Measurements from ENCODE around the gene EDN3. TPM values are rescaled to one million over a fixed set of nuclear protein-coding genes. Genes with fewer than 3 reads are reported as not detected.

Gene EDN3
- total RNA-seq, 3 donors from 2014 or later (not counting 1 experiment from before 2014, with no cell fraction given) = 0.24 to 0.53 (median 0.41) TPM

- no peaks in the 10 kb centered on the region for H3K36me3 Mint-ChIP-seq
Measured at GRCh38 chr20:59307270-59307669, 6.9 kb downstream of the EDN3 start.

DNA sequence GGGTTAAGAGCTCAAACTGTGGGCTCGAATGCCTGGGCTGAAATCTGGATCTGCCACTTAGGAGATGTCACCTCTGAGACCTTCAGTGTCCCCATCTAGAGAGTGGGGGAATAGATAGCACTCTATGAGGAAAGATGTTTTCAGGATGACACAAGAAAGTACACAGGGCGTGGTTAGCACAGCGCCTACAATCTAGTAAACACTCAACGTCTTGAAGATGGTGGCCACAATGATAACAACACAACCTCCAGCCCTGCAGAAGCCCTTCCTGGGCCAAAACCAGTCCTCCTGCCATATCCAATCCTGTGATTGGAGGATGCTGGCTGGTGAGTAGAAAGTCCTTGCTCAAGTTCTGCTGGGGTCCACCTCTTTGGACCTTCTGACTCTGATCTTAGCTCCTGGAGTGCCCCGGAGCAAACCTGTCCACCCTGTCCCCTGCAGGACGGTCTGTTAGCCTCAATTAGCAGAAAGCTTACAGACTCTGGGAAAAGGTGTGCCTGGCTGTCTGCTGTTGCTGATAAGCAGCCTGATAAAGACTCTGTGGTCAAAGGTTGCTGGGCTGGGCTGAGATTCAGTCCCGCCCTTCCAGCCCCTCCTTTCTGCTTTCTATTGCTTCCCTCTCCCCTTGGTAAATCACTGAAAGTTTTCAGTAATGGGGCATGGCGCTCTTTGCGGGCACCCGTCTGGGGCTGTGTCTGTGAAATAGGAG is 8.2 kb downstream of the EDN3 start:
- Histone ChIP-seq H3K27ac (ENCODE audit: low read length) (no peak overlapping the region), H3K9me3 (ENCODE audit: control insufficient read depth, insufficient read depth, low read length) (no peaks in the 10 kb centered on the region), H3K36me3 (ENCODE audit: control insufficient read depth, insufficient read depth, low read length) (no peaks in the 10 kb centered on the region), H3K4me1 (ENCODE audit: control insufficient read depth, insufficient read depth, low read length) (no peaks in the 10 kb centered on the region), H3K27me3 (ENCODE audit: control insufficient read depth, insufficient read depth, low read length) (no peaks in the 10 kb centered on the region), H3K4me3 (ENCODE audit: low read length) (no peak overlapping the region)
- no peak overlapping the region for H3K27ac Mint-ChIP-seq
- no peaks in the 10 kb centered on the region for H3K4me1 Mint-ChIP-seq
- no peaks in the 10 kb centered on the region for H3K36me3 Mint-ChIP-seq
- WGBS (ENCODE audit: insufficient coverage) = 82% methylated on average over 8 of the region's 10 CpGs
- no peak for TF ChIP-seq CTCF (IDR thresholded peaks at IDR 0.05)
- peaks cover 16 to 30% of the 10 kb centered on the region in 2 donors for H3K27me3 Mint-ChIP-seq (ENCODE audit: low read depth in 2 of 2)
- no peak for ATAC-seq
- H3K9me3 Mint-ChIP-seq = no peaks in the 10 kb centered on the region
- H3K4me3 Mint-ChIP-seq = no peak overlapping the region
- intact Hi-C loops (cut with micrococcal nuclease) = no loop called here
- DNase-seq = no peak

More at GRCh38 chr20:59307270-59307669, 6.9 kb downstream of the EDN3 start:
- Histone ChIP-seq H3K36me3 (ENCODE audit: control insufficient read depth, insufficient read depth, low read length) (no peaks in the 10 kb centered on the region), H3K4me3 (ENCODE audit: low read length) (no peak overlapping the region), H3K4me1 (ENCODE audit: control insufficient read depth, insufficient read depth, low read length) (no peaks in the 10 kb centered on the region), H3K27me3 (ENCODE audit: control insufficient read depth, insufficient read depth, low read length) (no peaks in the 10 kb centered on the region), H3K9me3 (ENCODE audit: control insufficient read depth, insufficient read depth, low read length) (no peaks in the 10 kb centered on the region), H3K27ac (ENCODE audit: low read length) (no peak overlapping the region)
- H3K9me3 Mint-ChIP-seq = no peaks in the 10 kb centered on the region
- no peaks in the 10 kb centered on the region for H3K4me1 Mint-ChIP-seq
- no peak for DNase-seq
- no peak for ATAC-seq
- peaks cover 24 to 43% of the 10 kb centered on the region in 2 donors for H3K27me3 Mint-ChIP-seq (ENCODE audit: low read depth in 2 of 2)
- WGBS (ENCODE audit: insufficient coverage) = 76% methylated on average over 3 of the region's 3 CpGs
- no peak overlapping the region for H3K4me3 Mint-ChIP-seq
- no peak overlapping the region for H3K27ac Mint-ChIP-seq
- TF ChIP-seq CTCF (IDR thresholded peaks at IDR 0.05) = no peak
- intact Hi-C loops (cut with micrococcal nuclease) = no loop called here

DNA sequence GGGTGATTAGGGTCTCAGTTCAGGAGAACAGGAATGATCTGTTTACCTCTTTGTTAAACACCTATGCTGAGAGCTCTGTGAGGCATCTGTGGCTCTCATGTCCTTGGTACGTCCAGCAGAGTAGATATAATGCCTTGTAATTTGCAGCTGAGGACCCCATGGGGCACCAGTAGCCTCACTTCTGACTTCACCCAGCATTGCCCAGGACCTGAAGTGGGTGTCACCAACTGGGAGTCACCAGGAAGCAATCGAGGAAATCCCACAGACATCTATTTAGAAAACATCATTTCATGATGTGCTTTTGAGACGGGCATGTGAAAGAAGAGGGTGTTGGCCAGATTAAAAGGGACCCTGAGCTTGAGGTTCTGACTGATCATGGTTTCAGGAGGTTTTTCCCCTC is 8.8 kb downstream of the EDN3 start:
- no peak for ATAC-seq
- no peak for TF ChIP-seq CTCF (IDR thresholded peaks at IDR 0.05)
- H3K9me3 ChIP-seq (ENCODE audit: control insufficient read depth, insufficient read depth, low read length) = no peaks in the 10 kb centered on the region
- Mint-ChIP-seq H3K27ac (no peak overlapping the region), H3K27me3 (ENCODE audit: low read depth in 2 of 2) (peaks cover 15 to 32% of the 10 kb centered on the region in 2 donors), H3K4me3 (no peak overlapping the region), H3K9me3 (no peaks in the 10 kb centered on the region), H3K4me1 (no peaks in the 10 kb centered on the region), H3K36me3 (no peaks in the 10 kb centered on the region)
- no peaks in the 10 kb centered on the region for H3K4me1 ChIP-seq (ENCODE audit: control insufficient read depth, insufficient read depth, low read length)
- no peak for DNase-seq
- no peaks in the 10 kb centered on the region for H3K36me3 ChIP-seq (ENCODE audit: control insufficient read depth, insufficient read depth, low read length)
- intact Hi-C loops (cut with micrococcal nuclease) = no loop called here
- 76% methylated on average over 1 of the region's 3 CpGs for WGBS (ENCODE audit: insufficient coverage)
- H3K27me3 ChIP-seq (ENCODE audit: control insufficient read depth, insufficient read depth, low read length) = no peaks in the 10 kb centered on the region
- no peak overlapping the region for H3K27ac ChIP-seq (ENCODE audit: low read length)
- H3K4me3 ChIP-seq (ENCODE audit: low read length) = no peak overlapping the region

GRCh38 chr20:59314997-59315396 is 14.6 kb downstream of the EDN3 start:
- H3K4me3 Mint-ChIP-seq = no peak overlapping the region
- no peaks in the 10 kb centered on the region for H3K9me3 ChIP-seq (ENCODE audit: control insufficient read depth, insufficient read depth, low read length)
- no peaks in the 10 kb centered on the region for H3K9me3 Mint-ChIP-seq
- ATAC-seq (no peak), DNase-seq (no peak)
- H3K27ac ChIP-seq (ENCODE audit: low read length) = no peak overlapping the region
- no peak overlapping the region for H3K4me3 ChIP-seq (ENCODE audit: low read length)
- no peaks in the 10 kb centered on the region for H3K4me1 ChIP-seq (ENCODE audit: control insufficient read depth, insufficient read depth, low read length)
- H3K27me3 ChIP-seq (ENCODE audit: control insufficient read depth, insufficient read depth, low read length) = no peaks in the 10 kb centered on the region
- WGBS (ENCODE audit: insufficient coverage) = 93% methylated on average over 1 of the region's 2 CpGs
- no peaks in the 10 kb centered on the region for H3K4me1 Mint-ChIP-seq
- H3K36me3 ChIP-seq (ENCODE audit: control insufficient read depth, insufficient read depth, low read length) = no peaks in the 10 kb centered on the region
- H3K27me3 Mint-ChIP-seq (ENCODE audit: low read depth in 2 of 2) = peaks cover 7 to 8% of the 10 kb centered on the region in 2 donors
- intact Hi-C loops (cut with micrococcal nuclease) = no loop called here
- no peak overlapping the region for H3K27ac Mint-ChIP-seq
- no peak for TF ChIP-seq CTCF (IDR thresholded peaks at IDR 0.05)
- H3K36me3 Mint-ChIP-seq = no peaks in the 10 kb centered on the region
